GM23338 (cell line): ENCODE data around the gene TRPV5. TPM values are rescaled to one million over a fixed set of nuclear protein-coding genes. Genes with fewer than 3 reads are reported as not detected.

Experiments used
- ATAC-seq: fragments of 200-7000 bp; cut with Tn5 transposase; 3 replicates; pipeline ENCODE4 v1.9.1; 2020
- DNase-seq: peaks from one replicate; pipeline ENCODE4 v3.0.0-alpha.2; 2015; ENCODE audit warnings: low spot score
- H2AFZ ChIP-seq: fragments of 200-600 bp; sonication (generic); 2 replicates; pipeline ENCODE4 v1.8.0; 2016; ENCODE audit warnings: antibody characterized with exemption, mild to moderate bottlenecking, moderate library complexity
- H3F3A ChIP-seq: fragments of 200-600 bp; sonication (generic); replicated peaks from 2 replicates; pipeline ENCODE4 v1.8.0; 2017; ENCODE audit warnings: antibody characterized with exemption, mixed run types, low read depth
- H3K27ac ChIP-seq: fragments of 200-600 bp; sonication (generic); 2 replicates; pipeline ENCODE4 v1.6.1; 2016; ENCODE audit warnings: low read depth
- H3K27me3 ChIP-seq: fragments of 200-600 bp; sonication (generic); 2 replicates; pipeline ENCODE4 v1.8.0; 2016; ENCODE audit warnings: mild to moderate bottlenecking, mixed run types, moderate library complexity; ENCODE audit not compliant: insufficient read depth
- H3K36me3 ChIP-seq: fragments of 200-600 bp; sonication (generic); 2 replicates; pipeline ENCODE4 v1.8.0; 2016; ENCODE audit warnings: mild to moderate bottlenecking; ENCODE audit not compliant: insufficient read depth
- H3K4me1 ChIP-seq: fragments of 200-600 bp; sonication (generic); 2 replicates; pipeline ENCODE4 v1.8.0; 2016; ENCODE audit warnings: mild to moderate bottlenecking, moderate library complexity; ENCODE audit not compliant: insufficient read depth
- H3K4me2 ChIP-seq: fragments of 200-600 bp; sonication (generic); 2 replicates; pipeline ENCODE4 v1.7.1; 2017; ENCODE audit warnings: mixed run types
- H3K4me3 ChIP-seq: fragments of 200-600 bp; sonication (generic); 2 replicates; pipeline ENCODE4 v1.6.1; 2016; ENCODE audit warnings: mixed run types
- H3K79me2 ChIP-seq: fragments of 200-600 bp; sonication (generic); replicated peaks from 2 replicates; pipeline ENCODE4 v1.8.0; 2017; ENCODE audit warnings: mild to moderate bottlenecking; ENCODE audit not compliant: insufficient read depth
- H3K9me2 ChIP-seq: fragments of 200-600 bp; sonication (generic); 2 replicates; pipeline ENCODE4 v1.8.0; 2017; ENCODE audit not compliant: insufficient read depth
- H4K20me1 ChIP-seq: fragments of 200-600 bp; sonication (generic); replicated peaks from 2 replicates; pipeline ENCODE4 v1.8.0; 2017; ENCODE audit warnings: mild to moderate bottlenecking; ENCODE audit not compliant: insufficient read depth
- H3K27ac Mint-ChIP-seq: 2 replicates; pipeline ENCODE4 v1.8.0; 2020; ENCODE audit warnings: inconsistent platforms, mild to moderate bottlenecking, moderate library complexity, mixed read lengths
- H3K27me3 Mint-ChIP-seq: 3 replicates; pipeline ENCODE4 v1.8.0; 2022; ENCODE audit warnings: low read depth, mild to moderate bottlenecking, moderate library complexity, mixed read lengths, inconsistent platforms; ENCODE audit not compliant: insufficient read depth, poor library complexity
- H3K36me3 Mint-ChIP-seq: 3 replicates; pipeline ENCODE4 v1.8.0; 2021; ENCODE audit warnings: low read depth, mild to moderate bottlenecking, inconsistent platforms, moderate library complexity, mixed read lengths
- H3K4me1 Mint-ChIP-seq: 3 replicates; pipeline ENCODE4 v1.8.0; 2020; ENCODE audit warnings: mild to moderate bottlenecking, inconsistent platforms, mixed read lengths
- H3K4me3 Mint-ChIP-seq: 3 replicates; pipeline ENCODE4 v1.8.0; 2021; ENCODE audit warnings: moderate library complexity, mild to moderate bottlenecking, inconsistent platforms, mixed read lengths
- H3K9me3 Mint-ChIP-seq: 3 replicates; pipeline ENCODE4 v1.8.0; 2020; ENCODE audit warnings: moderate library complexity, mild to moderate bottlenecking, inconsistent platforms, mixed read lengths
- CREB1 ChIP-seq: fragments of 250-450 bp; sonication (Bioruptor Pico); IDR thresholded peaks from 2 replicates; pipeline ENCODE4 v1.5.0; 2020; ENCODE audit warnings: low read depth, mild to moderate bottlenecking, moderate library complexity
- EZH2 ChIP-seq: fragments of 200-600 bp; sonication (generic); IDR thresholded peaks from one replicate; pipeline ENCODE4 v1.8.0; 2017; ENCODE audit warnings: antibody characterized with exemption, mild to moderate bottlenecking, low read depth; ENCODE audit not compliant: unreplicated experiment
- EZH2phosphoT487 ChIP-seq: fragments of 200-600 bp; sonication (generic); IDR thresholded peaks from one replicate; pipeline ENCODE4 v1.8.1; 2018; ENCODE audit warnings: antibody characterized with exemption; ENCODE audit not compliant: unreplicated experiment
- JUNB ChIP-seq: IDR thresholded peaks from one replicate; pipeline ENCODE4 v1.6.1; 2016; ENCODE audit warnings: antibody characterized with exemption; ENCODE audit not compliant: unreplicated experiment
- NANOG ChIP-seq: IDR thresholded peaks from 2 replicates; pipeline ENCODE4 v1.6.1; 2016; ENCODE audit warnings: antibody characterized with exemption, borderline replicate concordance
- POLR2AphosphoS5 ChIP-seq: IDR thresholded peaks from 2 replicates; pipeline ENCODE4 v1.6.1; 2016; ENCODE audit warnings: antibody characterized with exemption, low read depth
- STAT1 ChIP-seq: IDR thresholded peaks from one replicate; pipeline ENCODE4 v1.6.1; 2016; ENCODE audit warnings: antibody characterized with exemption; ENCODE audit not compliant: unreplicated experiment
- ZNF114 ChIP-seq: fragments of 250-450 bp; sonication (Bioruptor Pico); IDR thresholded peaks from 2 replicates; pipeline ENCODE4 v1.5.0; 2020; ENCODE audit warnings: mild to moderate bottlenecking, moderate library complexity
- ZNF331 ChIP-seq: fragments of 250-450 bp; sonication (Bioruptor Pico); IDR thresholded peaks from 2 replicates; pipeline ENCODE4 v1.5.0; 2020; ENCODE audit warnings: low read depth, mild to moderate bottlenecking, moderate library complexity
- polyA plus RNA-seq: library from polyadenylated mRNA; unstranded; fragments of >200 nt; fragmentation: Nextera tagmentation; extraction: Ambion mirVana; gene quantifications from 2 replicates; pipeline ENCODE4 v1.2.1, GENCODE V29; 2016
- total RNA-seq: library from RNA; depleted of rRNA; stranded (reverse); fragments of >200 nt; shearing (Covaris generic); gene quantifications from 2 replicates; pipeline ENCODE4 v1.2.3, GENCODE V29; 2014
- TF ChIP-seq, protein P1 (sequence below): IDR thresholded peaks from 2 replicates; pipeline ENCODE4 v1.6.1; 2016; ENCODE audit warnings: antibody characterized with exemption
- TF ChIP-seq, protein P2 (sequence below), 2 experiments: fragments of 200-600 bp in 1 of 2; sonication (generic) in 1 of 2; conservative IDR thresholded peaks; 2 replicates each; pipeline versions ENCODE4 v1.5.1 to v1.6.1; 2016 to 2017; ENCODE audit warnings: antibody characterized with exemption in 2 of 2, low read depth in 2 of 2, mild to moderate bottlenecking in 2 of 2, moderate library complexity in 1 of 2
- TF ChIP-seq, protein P3 (sequence below): fragments of 250-450 bp; sonication (Bioruptor Pico); IDR thresholded peaks from 2 replicates; pipeline ENCODE4 v1.5.0; 2020; ENCODE audit warnings: mild to moderate bottlenecking, moderate library complexity

The TRPV5 gene
- total and polyA plus RNA-seq, 2 experiments from 2014 or later: not detected

DNA sequence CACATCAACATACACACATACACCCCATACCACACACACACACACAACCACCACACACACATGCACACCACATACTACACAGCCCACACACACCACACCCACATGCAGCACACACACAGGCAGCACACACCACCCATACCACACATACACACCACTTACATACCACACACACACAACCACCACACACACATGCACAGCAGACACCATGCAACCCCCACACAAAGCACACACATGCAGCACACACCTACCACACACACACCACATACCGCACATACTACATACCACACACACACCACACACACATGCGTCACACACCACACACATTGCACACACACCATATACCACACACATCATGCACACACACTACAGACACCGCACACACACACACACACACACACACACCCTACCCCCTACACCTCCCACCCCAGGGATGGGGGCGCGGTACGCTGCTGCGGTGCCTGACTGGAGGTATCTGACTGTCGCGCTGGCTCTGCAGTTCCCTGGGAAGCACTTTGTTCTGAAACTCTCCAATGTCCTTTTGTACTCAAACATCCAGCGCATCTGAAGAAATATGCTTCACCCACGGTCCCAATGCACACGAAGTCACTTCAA lies 42.6 kb downstream of the TRPV5 start (continued):
- TF ChIP-seq, protein P1, sequence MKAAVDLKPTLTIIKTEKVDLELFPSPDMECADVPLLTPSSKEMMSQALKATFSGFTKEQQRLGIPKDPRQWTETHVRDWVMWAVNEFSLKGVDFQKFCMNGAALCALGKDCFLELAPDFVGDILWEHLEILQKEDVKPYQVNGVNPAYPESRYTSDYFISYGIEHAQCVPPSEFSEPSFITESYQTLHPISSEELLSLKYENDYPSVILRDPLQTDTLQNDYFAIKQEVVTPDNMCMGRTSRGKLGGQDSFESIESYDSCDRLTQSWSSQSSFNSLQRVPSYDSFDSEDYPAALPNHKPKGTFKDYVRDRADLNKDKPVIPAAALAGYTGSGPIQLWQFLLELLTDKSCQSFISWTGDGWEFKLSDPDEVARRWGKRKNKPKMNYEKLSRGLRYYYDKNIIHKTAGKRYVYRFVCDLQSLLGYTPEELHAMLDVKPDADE: no peak
- TF ChIP-seq ZNF114 (CRISPR knock-in tag): no peak
- no peak for TF ChIP-seq ZNF331 (CRISPR knock-in tag)
- no peak for TF ChIP-seq EZH2phosphoT487
- TF ChIP-seq EZH2: no peak
- TF ChIP-seq POLR2AphosphoS5: no peak

DNA sequence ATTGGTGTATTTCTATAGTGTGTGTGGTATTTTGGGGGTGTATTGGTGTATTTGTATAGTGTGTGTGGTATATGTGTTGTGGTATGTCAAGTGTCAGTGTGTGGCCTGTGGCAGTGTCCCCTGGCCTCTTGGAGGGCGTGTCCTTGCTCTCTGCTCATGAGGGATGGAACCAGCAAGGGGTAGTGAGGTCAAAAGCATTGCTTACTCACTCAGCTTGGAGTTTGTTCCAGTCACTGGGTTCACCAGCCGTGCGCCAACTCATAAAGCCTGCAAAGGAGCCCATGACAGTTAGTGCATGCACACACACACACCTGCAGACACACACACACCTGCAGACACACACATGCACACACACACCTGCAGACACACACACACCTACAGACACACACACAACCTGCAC lies 43.7 kb downstream of the TRPV5 start:
- ATAC-seq: no peak
- TF ChIP-seq, protein P2, sequence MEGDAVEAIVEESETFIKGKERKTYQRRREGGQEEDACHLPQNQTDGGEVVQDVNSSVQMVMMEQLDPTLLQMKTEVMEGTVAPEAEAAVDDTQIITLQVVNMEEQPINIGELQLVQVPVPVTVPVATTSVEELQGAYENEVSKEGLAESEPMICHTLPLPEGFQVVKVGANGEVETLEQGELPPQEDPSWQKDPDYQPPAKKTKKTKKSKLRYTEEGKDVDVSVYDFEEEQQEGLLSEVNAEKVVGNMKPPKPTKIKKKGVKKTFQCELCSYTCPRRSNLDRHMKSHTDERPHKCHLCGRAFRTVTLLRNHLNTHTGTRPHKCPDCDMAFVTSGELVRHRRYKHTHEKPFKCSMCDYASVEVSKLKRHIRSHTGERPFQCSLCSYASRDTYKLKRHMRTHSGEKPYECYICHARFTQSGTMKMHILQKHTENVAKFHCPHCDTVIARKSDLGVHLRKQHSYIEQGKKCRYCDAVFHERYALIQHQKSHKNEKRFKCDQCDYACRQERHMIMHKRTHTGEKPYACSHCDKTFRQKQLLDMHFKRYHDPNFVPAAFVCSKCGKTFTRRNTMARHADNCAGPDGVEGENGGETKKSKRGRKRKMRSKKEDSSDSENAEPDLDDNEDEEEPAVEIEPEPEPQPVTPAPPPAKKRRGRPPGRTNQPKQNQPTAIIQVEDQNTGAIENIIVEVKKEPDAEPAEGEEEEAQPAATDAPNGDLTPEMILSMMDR (conservative IDR thresholded peaks at IDR 0.05; ENCODE audit: low read depth in 2 of 2): no peak
- TF ChIP-seq, protein P1: no peak
- TF ChIP-seq ZNF331 (CRISPR knock-in tag) (no peak), EZH2phosphoT487 (no peak), ZNF114 (CRISPR knock-in tag) (no peak), JUNB (no peak), STAT1 (no peak), EZH2 (no peak), POLR2AphosphoS5 (no peak), NANOG (no peak), CREB1 (CRISPR knock-in tag) (no peak)
- TF ChIP-seq, protein P3, sequence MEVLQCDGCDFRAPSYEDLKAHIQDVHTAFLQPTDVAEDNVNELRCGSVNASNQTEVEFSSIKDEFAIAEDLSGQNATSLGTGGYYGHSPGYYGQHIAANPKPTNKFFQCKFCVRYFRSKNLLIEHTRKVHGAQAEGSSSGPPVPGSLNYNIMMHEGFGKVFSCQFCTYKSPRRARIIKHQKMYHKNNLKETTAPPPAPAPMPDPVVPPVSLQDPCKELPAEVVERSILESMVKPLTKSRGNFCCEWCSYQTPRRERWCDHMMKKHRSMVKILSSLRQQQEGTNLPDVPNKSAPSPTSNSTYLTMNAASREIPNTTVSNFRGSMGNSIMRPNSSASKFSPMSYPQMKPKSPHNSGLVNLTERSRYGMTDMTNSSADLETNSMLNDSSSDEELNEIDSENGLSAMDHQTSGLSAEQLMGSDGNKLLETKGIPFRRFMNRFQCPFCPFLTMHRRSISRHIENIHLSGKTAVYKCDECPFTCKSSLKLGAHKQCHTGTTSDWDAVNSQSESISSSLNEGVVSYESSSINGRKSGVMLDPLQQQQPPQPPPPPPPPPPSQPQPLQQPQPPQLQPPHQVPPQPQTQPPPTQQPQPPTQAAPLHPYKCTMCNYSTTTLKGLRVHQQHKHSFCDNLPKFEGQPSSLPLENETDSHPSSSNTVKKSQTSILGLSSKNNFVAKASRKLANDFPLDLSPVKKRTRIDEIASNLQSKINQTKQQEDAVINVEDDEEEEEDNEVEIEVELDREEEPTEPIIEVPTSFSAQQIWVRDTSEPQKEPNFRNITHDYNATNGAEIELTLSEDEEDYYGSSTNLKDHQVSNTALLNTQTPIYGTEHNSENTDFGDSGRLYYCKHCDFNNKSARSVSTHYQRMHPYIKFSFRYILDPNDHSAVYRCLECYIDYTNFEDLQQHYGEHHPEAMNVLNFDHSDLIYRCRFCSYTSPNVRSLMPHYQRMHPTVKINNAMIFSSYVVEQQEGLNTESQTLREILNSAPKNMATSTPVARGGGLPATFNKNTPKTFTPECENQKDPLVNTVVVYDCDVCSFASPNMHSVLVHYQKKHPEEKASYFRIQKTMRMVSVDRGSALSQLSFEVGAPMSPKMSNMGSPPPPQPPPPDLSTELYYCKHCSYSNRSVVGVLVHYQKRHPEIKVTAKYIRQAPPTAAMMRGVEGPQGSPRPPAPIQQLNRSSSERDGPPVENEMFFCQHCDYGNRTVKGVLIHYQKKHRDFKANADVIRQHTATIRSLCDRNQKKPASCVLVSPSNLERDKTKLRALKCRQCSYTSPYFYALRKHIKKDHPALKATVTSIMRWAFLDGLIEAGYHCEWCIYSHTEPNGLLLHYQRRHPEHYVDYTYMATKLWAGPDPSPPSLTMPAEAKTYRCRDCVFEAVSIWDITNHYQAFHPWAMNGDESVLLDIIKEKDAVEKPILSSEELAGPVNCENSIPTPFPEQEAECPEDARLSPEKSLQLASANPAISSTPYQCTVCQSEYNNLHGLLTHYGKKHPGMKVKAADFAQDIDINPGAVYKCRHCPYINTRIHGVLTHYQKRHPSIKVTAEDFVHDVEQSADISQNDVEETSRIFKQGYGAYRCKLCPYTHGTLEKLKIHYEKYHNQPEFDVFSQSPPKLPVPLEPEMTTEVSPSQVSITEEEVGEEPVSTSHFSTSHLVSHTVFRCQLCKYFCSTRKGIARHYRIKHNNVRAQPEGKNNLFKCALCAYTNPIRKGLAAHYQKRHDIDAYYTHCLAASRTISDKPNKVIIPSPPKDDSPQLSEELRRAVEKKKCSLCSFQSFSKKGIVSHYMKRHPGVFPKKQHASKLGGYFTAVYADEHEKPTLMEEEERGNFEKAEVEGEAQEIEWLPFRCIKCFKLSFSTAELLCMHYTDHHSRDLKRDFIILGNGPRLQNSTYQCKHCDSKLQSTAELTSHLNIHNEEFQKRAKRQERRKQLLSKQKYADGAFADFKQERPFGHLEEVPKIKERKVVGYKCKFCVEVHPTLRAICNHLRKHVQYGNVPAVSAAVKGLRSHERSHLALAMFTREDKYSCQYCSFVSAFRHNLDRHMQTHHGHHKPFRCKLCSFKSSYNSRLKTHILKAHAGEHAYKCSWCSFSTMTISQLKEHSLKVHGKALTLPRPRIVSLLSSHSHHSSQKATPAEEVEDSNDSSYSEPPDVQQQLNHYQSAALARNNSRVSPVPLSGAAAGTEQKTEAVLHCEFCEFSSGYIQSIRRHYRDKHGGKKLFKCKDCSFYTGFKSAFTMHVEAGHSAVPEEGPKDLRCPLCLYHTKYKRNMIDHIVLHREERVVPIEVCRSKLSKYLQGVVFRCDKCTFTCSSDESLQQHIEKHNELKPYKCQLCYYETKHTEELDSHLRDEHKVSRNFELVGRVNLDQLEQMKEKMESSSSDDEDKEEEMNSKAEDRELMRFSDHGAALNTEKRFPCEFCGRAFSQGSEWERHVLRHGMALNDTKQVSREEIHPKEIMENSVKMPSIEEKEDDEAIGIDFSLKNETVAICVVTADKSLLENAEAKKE (CRISPR knock-in tag): no peak

More for the DNA sequence above, 43.7 kb downstream of the TRPV5 start:
- H3K27me3 Mint-ChIP-seq: peaks cover 2% of the 10 kb centered on the region
- H3K4me3 Mint-ChIP-seq: no peak overlapping the region
- no peak overlapping the region for H2AFZ ChIP-seq
- no peaks in the 10 kb centered on the region for H3K79me2 ChIP-seq
- H3K4me2 ChIP-seq: no peak overlapping the region
- H3K27me3 ChIP-seq: no peaks in the 10 kb centered on the region
- peaks cover 3% of the 10 kb centered on the region; the same call in 1 of the 2 replicates for H3K4me1 ChIP-seq
- H3K36me3 Mint-ChIP-seq: no peaks in the 10 kb centered on the region; the same call in 2 of the 3 replicates
- H3K4me3 ChIP-seq: no peak overlapping the region
- no peak overlapping the region for H3K27ac Mint-ChIP-seq
- peaks cover 10% of the 10 kb centered on the region for H3K4me1 Mint-ChIP-seq
- DNase-seq: no peak
- no peaks in the 10 kb centered on the region for H3K36me3 ChIP-seq
- H4K20me1 ChIP-seq: no peaks in the 10 kb centered on the region
- H3K9me2 ChIP-seq: no peaks in the 10 kb centered on the region
- no peaks in the 10 kb centered on the region for H3F3A ChIP-seq
- no peak overlapping the region for H3K27ac ChIP-seq
- H3K9me3 Mint-ChIP-seq: peaks cover 5% of the 10 kb centered on the region; the same call in 2 of the 3 replicates
